ENCODE measurements around the gene CERS1.
"Not testable (repeated sequence)": the region's sequence is repeated elsewhere in the genome, so short reads cannot be mapped to it uniquely, and the experiment has no call there.

CERS1 gene

GRCh38 chr19:18919086-18919899, 23.3 kb upstream of the CERS1 start, which contains the start of the genes COPE and DDX49:
COPE (minus strand) TSS chr19:18919387; CDS start chr19:18919348, 39 bp downstream.
DDX49 (plus strand) TSS chr19:18919715; CDS start chr19:18919742, 27 bp downstream.
- DNase-seq (ENCODE audit: low read depth, low spot score): peak; percentile 93

- not testable (repeated sequence) for DNase-seq (ENCODE audit: low read depth, low spot score)
Observed at GRCh38 chr19:18917593-18917992, 21.6 kb upstream of the CERS1 start.

- no peak for DNase-seq (ENCODE audit: low read depth, low spot score)
Observed at GRCh38 chr19:18915639-18916038, 19.7 kb upstream of the CERS1 start.

- DNase-seq (ENCODE audit: low read depth, low spot score): no peak
Observed at GRCh38 chr19:18913466-18913865, 17.5 kb upstream of the CERS1 start.

GRCh38 chr19:18912933-18913332, 17.0 kb upstream of the CERS1 start:
- no peak for DNase-seq (ENCODE audit: low read depth, low spot score)

- no peak for DNase-seq (ENCODE audit: low read depth, low spot score)
Observed at GRCh38 chr19:18910801-18911436, 15.0 kb upstream of the CERS1 start.

GRCh38 chr19:18910010-18910409, 14.1 kb upstream of the CERS1 start:
- DNase-seq (ENCODE audit: low read depth, low spot score): no peak

GRCh38 chr19:18908917-18909619, 13.1 kb upstream of the CERS1 start:
- DNase-seq (ENCODE audit: low read depth, low spot score): no peak

GRCh38 chr19:18906605-18907519, 10.9 kb upstream of the CERS1 start:
- DNase-seq (ENCODE audit: low read depth, low spot score): no peak

- no peak for DNase-seq (ENCODE audit: low read depth, low spot score)
Observed at GRCh38 chr19:18905513-18906236, 9.7 kb upstream of the CERS1 start.

- DNase-seq (ENCODE audit: low read depth, low spot score): no peak
Observed at GRCh38 chr19:18905058-18905456, 9.1 kb upstream of the CERS1 start.

- no peak for DNase-seq (ENCODE audit: low read depth, low spot score)
Observed at GRCh38 chr19:18904334-18905057, 8.5 kb upstream of the CERS1 start.

- DNase-seq (ENCODE audit: low read depth, low spot score): no peak
Observed at GRCh38 chr19:18903156-18904037, 7.4 kb upstream of the CERS1 start.

- DNase-seq (ENCODE audit: low read depth, low spot score): not testable (repeated sequence)
Observed at GRCh38 chr19:18902519-18902918, 6.6 kb upstream of the CERS1 start.

- DNase-seq (ENCODE audit: low read depth, low spot score): no peak
Observed at GRCh38 chr19:18901491-18901890, 5.5 kb upstream of the CERS1 start.

- DNase-seq (ENCODE audit: low read depth, low spot score): no peak
Observed at GRCh38 chr19:18900700-18901481, 4.9 kb upstream of the CERS1 start.

GRCh38 chr19:18899624-18900560, 3.9 kb upstream of the CERS1 start:
- no peak for DNase-seq (ENCODE audit: low read depth, low spot score)
